Caco-2 (cell line): Measurements from ENCODE around the gene RASL11B. TPM values are rescaled to one million over a fixed set of nuclear protein-coding genes. Genes with fewer than 3 reads are reported as not detected.

Experiments used
- BruUV-seq: library from RNA; stranded (reverse); fragments of 400-500 nt; replicated peaks from 2 replicates; lab custom pipeline; 2021; lab: Mats Ljungman, UMichigan
- CTCF ChIA-PET: fragments of 300-600 bp; sonication (Branson Sonifier 250); formaldehyde crosslinking; loops from one replicate; lab custom pipeline; 2022; ENCODE audit warnings: antibody characterized with exemption; lab: Charles Lee
- POLR2A ChIA-PET: fragments of 300-600 bp; sonication (Branson Sonifier 250); formaldehyde crosslinking; loops from one replicate; lab custom pipeline; 2022; ENCODE audit warnings: antibody characterized with exemption; lab: Charles Lee
- DNase-seq, 2 experiments: peaks; one replicate each; pipeline versions ENCODE4 v3.0.0 to v3.0.0-alpha.2; 2020 to 2022
- H3K27me3 ChIP-seq: replicated peaks from 2 replicates; pipeline ENCODE4 v1.6.0; 2011; ENCODE audit warnings: low read length; ENCODE audit not compliant: control insufficient read depth, insufficient read depth
- H3K36me3 ChIP-seq: 2 replicates; pipeline ENCODE4 v1.5.1; 2011; ENCODE audit warnings: low read length; ENCODE audit not compliant: control insufficient read depth, insufficient read depth
- H3K4me1 ChIP-seq: fragments of 250-450 bp; sonication (Bioruptor Pico); 2 replicates; pipeline ENCODE4 v1.5.1; 2020; ENCODE audit warnings: mild to moderate bottlenecking
- H3K4me3 ChIP-seq: 2 replicates; pipeline ENCODE4 v1.5.1; 2011; ENCODE audit warnings: low read depth, mild to moderate bottlenecking, control low read depth, low read length
- H3K9me3 ChIP-seq: fragments of 250-450 bp; sonication (Bioruptor Pico); 2 replicates; pipeline ENCODE4 v1.5.1; 2020; ENCODE audit warnings: mild to moderate bottlenecking, moderate library complexity
- H3K27ac Mint-ChIP-seq: one replicate; pipeline ENCODE4 v1.8.0; 2022; ENCODE audit warnings: mixed read lengths; ENCODE audit not compliant: unreplicated experiment
- H3K27me3 Mint-ChIP-seq: one replicate; pipeline ENCODE4 v1.8.0; 2022; ENCODE audit warnings: mixed read lengths; ENCODE audit not compliant: insufficient read depth, unreplicated experiment
- H3K36me3 Mint-ChIP-seq: one replicate; pipeline ENCODE4 v1.8.0; 2022; ENCODE audit warnings: mild to moderate bottlenecking, mixed read lengths; ENCODE audit not compliant: insufficient read depth, unreplicated experiment
- H3K4me1 Mint-ChIP-seq: one replicate; pipeline ENCODE4 v1.8.0; 2022; ENCODE audit warnings: low read depth, mixed read lengths; ENCODE audit not compliant: unreplicated experiment
- H3K4me3 Mint-ChIP-seq: one replicate; pipeline ENCODE4 v1.8.0; 2022; ENCODE audit warnings: mild to moderate bottlenecking, moderate library complexity, mixed read lengths; ENCODE audit not compliant: unreplicated experiment
- H3K9me3 Mint-ChIP-seq: one replicate; pipeline ENCODE4 v1.8.0; 2022; ENCODE audit warnings: mixed read lengths; ENCODE audit not compliant: unreplicated experiment
- intact Hi-C: fragments of 100-400 bp; cut with micrococcal nuclease; formaldehyde crosslinking; loops from one replicate; pipeline ENCODE4 v1.10.0; 2022; ENCODE audit not compliant: unreplicated experiment
- total RNA-seq: library from RNA; stranded (reverse); gene quantifications from 2 replicates; pipeline ENCODE4 v1.2.3, GENCODE V29; 2022
- TF ChIP-seq, protein P1 (sequence below), 2 experiments: fragments of 200-600 bp in 1 of 2; IDR thresholded peaks; 1 replicate in 1 of 2; 2 replicates in 1 of 2; pipeline versions ENCODE4 v1.5.1 to v1.8.0; 2011 to 2022; ENCODE audit warnings: antibody characterized with exemption in 1 of 2, control low read depth in 1 of 2, inconsistent platforms in 1 of 2, low read depth in 1 of 2, low read length in 1 of 2, mild to moderate bottlenecking in 1 of 2, moderate library complexity in 1 of 2; ENCODE audit not compliant: insufficient read depth in 1 of 2, severe bottlenecking in 1 of 2, unreplicated experiment in 1 of 2

RASL11B gene
- total RNA-seq, 1 experiment from 2014 or later: 23.3 TPM

DNA sequence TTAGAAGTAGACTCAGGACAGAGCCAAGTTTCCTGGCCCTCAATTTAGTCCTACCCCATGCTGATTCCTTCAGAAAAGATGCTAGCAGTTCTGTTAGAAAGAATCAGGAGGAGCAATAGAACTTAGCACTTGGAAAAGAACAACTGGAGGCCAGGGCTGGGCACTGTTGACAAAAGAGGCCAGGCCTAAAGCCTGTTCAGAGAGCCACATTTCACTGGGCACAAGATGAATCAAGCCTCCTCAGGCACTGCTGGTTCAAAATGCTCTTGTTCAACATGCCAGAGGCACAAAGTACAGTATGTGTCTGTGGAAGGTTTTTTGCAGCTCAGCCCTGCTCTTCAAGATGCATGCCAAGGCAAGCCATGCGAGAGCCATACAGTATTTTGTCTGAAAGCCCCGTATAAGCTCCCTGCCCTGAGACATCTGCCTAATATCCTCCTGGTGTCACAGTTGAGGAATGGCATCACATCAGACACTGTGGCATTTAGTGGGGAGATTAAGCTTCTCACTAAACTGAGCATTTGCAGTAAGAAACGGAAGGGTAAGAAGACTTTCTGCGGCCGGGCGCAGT, 53.7 kb downstream of the RASL11B start:
- H3K27me3 ChIP-seq: no peaks in the 10 kb centered on the region
- Mint-ChIP-seq H3K4me3 (no peak overlapping the region), H3K27ac (peak overlapping the region; percentile 96), H3K4me1 (peaks cover 25% of the 10 kb centered on the region), H3K9me3 (no peaks in the 10 kb centered on the region), H3K27me3 (no peaks in the 10 kb centered on the region), H3K36me3 (no peaks in the 10 kb centered on the region)
- no peak overlapping the region for H3K4me3 ChIP-seq
- TF ChIP-seq, protein P1, sequence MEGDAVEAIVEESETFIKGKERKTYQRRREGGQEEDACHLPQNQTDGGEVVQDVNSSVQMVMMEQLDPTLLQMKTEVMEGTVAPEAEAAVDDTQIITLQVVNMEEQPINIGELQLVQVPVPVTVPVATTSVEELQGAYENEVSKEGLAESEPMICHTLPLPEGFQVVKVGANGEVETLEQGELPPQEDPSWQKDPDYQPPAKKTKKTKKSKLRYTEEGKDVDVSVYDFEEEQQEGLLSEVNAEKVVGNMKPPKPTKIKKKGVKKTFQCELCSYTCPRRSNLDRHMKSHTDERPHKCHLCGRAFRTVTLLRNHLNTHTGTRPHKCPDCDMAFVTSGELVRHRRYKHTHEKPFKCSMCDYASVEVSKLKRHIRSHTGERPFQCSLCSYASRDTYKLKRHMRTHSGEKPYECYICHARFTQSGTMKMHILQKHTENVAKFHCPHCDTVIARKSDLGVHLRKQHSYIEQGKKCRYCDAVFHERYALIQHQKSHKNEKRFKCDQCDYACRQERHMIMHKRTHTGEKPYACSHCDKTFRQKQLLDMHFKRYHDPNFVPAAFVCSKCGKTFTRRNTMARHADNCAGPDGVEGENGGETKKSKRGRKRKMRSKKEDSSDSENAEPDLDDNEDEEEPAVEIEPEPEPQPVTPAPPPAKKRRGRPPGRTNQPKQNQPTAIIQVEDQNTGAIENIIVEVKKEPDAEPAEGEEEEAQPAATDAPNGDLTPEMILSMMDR (IDR thresholded peaks at IDR 0.05; ENCODE audit: insufficient read depth in 1 of 2, low read depth in 1 of 2, low read length in 1 of 2, severe bottlenecking in 1 of 2, unreplicated experiment in 1 of 2): no peak
- POLR2A ChIA-PET: no interaction called here
- H3K9me3 ChIP-seq: no peaks in the 10 kb centered on the region
- H3K4me1 ChIP-seq: peaks cover 42% of the 10 kb centered on the region
- BruUV-seq: no TSS peak
- DNase-seq: no peak
- intact Hi-C loops: loop anchor here (2.0 kb wide), 2 partner anchors 39 to 67 kb away; no protein-coding TSS in a partner anchor
- H3K36me3 ChIP-seq: no peaks in the 10 kb centered on the region
- CTCF ChIA-PET: no interaction called here

Other genes with a start within 250 kb of the RASL11B start
- gene USP46, start 203.0 kb upstream of the RASL11B start, total RNA-seq: 26.4 and 32.2 TPM in 2 replicates
- gene ERVMER34-1, start 110.9 kb upstream of the RASL11B start, total RNA-seq: 73.3 and 85.6 TPM in 2 replicates